Smooth muscle cell of bladder (primary cell): ENCODE data around the gene SLC17A2. TPM values are rescaled to one million over a fixed set of nuclear protein-coding genes. Genes with fewer than 3 reads are reported as not detected.

ENCODE experiments used
- total RNA-seq: library from RNA; depleted of rRNA; stranded (reverse); fragments of >200 nt; gene quantifications from 2 replicates; pipeline ENCODE4 v1.2.3, GENCODE V29; 2014

Gene SLC17A2
- not detected in 2 replicates for total RNA-seq

GRCh38 chr6:25930532-25931410 lies at the start of gene SLC17A2:
TSS of gene SLC17A2 (minus strand) at chr6:25930691. CDS start at chr6:25925796, 4,895 bp downstream.

GRCh38 chr6:25962149-25963127 lies 31.9 kb upstream of the SLC17A2 start, which contains the start of gene TRIM38:
TSS of gene TRIM38 (plus strand) at chr6:25962802. CDS start at chr6:25966523, 3,721 bp downstream.

GRCh38 chr6:25874118-25874517 lies 56.4 kb downstream of the SLC17A2 start, which contains the start of gene SLC17A3:
TSS of gene SLC17A3 (minus strand) at chr6:25874243. CDS start at chr6:25868387, 5,856 bp downstream.

Other genes starting within 250 kb of the SLC17A2 start
- gene SLC17A4, start 175.9 kb downstream of the SLC17A2 start, total RNA-seq: not detected in 2 replicates
- not detected in 2 replicates for gene SLC17A1, start 98.6 kb downstream of the SLC17A2 start, total RNA-seq
- gene SLC17A3, start 56.4 kb downstream of the SLC17A2 start, total RNA-seq: not detected in 2 replicates
- gene TRIM38, start 32.1 kb upstream of the SLC17A2 start, total RNA-seq: 8.1 and 10.3 TPM in 2 replicates
- 13.7 and 16.8 TPM in 2 replicates for gene HFE, start 156.7 kb upstream of the SLC17A2 start, total RNA-seq